ENCODE measurements around the gene AQP7. TPM values are rescaled to one million over a fixed set of nuclear protein-coding genes. Genes with fewer than 3 reads are reported as not detected.

The AQP7 gene
- total RNA-seq, 1 experiment from 2014 or later, result 2.2 TPM

DNA sequence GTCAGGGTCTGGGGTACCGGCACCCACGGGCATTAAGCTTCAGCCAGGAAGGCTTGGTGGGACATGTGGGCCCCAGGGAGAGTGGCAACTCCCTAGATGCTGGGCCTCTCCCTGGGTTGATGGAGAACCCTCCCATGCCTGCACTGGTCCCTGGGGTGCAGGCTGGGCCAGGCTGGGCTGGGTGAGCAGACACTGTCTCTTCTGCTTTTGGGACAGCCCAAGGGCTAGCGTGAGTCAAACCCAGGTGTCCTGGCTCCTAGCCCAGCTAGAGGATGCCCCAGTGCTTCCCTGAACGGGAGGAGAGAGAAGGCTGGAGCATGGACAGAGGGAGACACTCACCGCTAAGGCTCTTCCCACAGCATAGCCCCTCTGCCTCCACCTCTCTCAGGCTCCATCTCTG, 5.7 kb upstream of the AQP7 start:
- BruUV-seq (replicated peaks), result no TSS peak
- POLR2A ChIA-PET, result no interaction called here
- intact Hi-C loops (cut with micrococcal nuclease; ENCODE audit: unreplicated experiment), result no loop called here
- Histone ChIP-seq H3K36me3 (ENCODE audit: control insufficient read depth, insufficient read depth, low read length) (no peaks in the 10 kb centered on the region), H3K4me1 (0 out of 2 replicates have a peak, but pooled peaks cover 3% of the 10 kb centered on the region), H3K27me3 (replicated peaks; ENCODE audit: control insufficient read depth, insufficient read depth, low read length) (no peaks in the 10 kb centered on the region), H3K9me3 (no peaks in the 10 kb centered on the region), H3K4me3 (ENCODE audit: low read depth, low read length) (no peak overlapping the region)
- CTCF ChIA-PET, result interaction anchor here (1.1 kb wide), 1 partner anchor 59 kb away, joined by 3 read pairs; no protein-coding TSS in a partner anchor
- Mint-ChIP-seq H3K36me3 (ENCODE audit: insufficient read depth, unreplicated experiment) (no peaks in the 10 kb centered on the region), H3K9me3 (ENCODE audit: unreplicated experiment) (no peaks in the 10 kb centered on the region), H3K27me3 (ENCODE audit: insufficient read depth, unreplicated experiment) (no peaks in the 10 kb centered on the region), H3K4me3 (ENCODE audit: unreplicated experiment) (no peak overlapping the region), H3K4me1 (ENCODE audit: low read depth, unreplicated experiment) (peaks cover 11% of the 10 kb centered on the region), H3K27ac (ENCODE audit: unreplicated experiment) (no peak overlapping the region)
- DNase-seq, result no peak
- no peak for TF ChIP-seq CTCF (IDR thresholded peaks at IDR 0.05; ENCODE audit: insufficient read depth in 1 of 2, low read depth in 1 of 2, low read length in 1 of 2, severe bottlenecking in 1 of 2, unreplicated experiment in 1 of 2)

GRCh38 chr9:33407061-33407460, 4.7 kb upstream of the AQP7 start:
- no peak for TF ChIP-seq CTCF (IDR thresholded peaks at IDR 0.05; ENCODE audit: insufficient read depth in 1 of 2, low read depth in 1 of 2, low read length in 1 of 2, severe bottlenecking in 1 of 2, unreplicated experiment in 1 of 2)
- H3K4me1 Mint-ChIP-seq (ENCODE audit: low read depth, unreplicated experiment), result peaks cover 11% of the 10 kb centered on the region
- ChIA-PET POLR2A (no interaction called here), CTCF (interaction anchor here (0.5 to 1.1 kb wide), 2 partner anchors 60 to 67 kb away, joined by 3 to 5 read pairs; partner anchors contain the start of gene NOL6)
- Histone ChIP-seq H3K4me1 (0 out of 2 replicates have a peak, but pooled peaks cover 3% of the 10 kb centered on the region), H3K27me3 (replicated peaks; ENCODE audit: control insufficient read depth, insufficient read depth, low read length) (no peaks in the 10 kb centered on the region), H3K36me3 (ENCODE audit: control insufficient read depth, insufficient read depth, low read length) (no peaks in the 10 kb centered on the region), H3K9me3 (no peaks in the 10 kb centered on the region), H3K4me3 (ENCODE audit: low read depth, low read length) (no peak overlapping the region)
- H3K9me3 Mint-ChIP-seq (ENCODE audit: unreplicated experiment), result no peaks in the 10 kb centered on the region
- no TSS peak for BruUV-seq (replicated peaks)
- no peaks in the 10 kb centered on the region for H3K27me3 Mint-ChIP-seq (ENCODE audit: insufficient read depth, unreplicated experiment)
- no peak for DNase-seq
- no peaks in the 10 kb centered on the region for H3K36me3 Mint-ChIP-seq (ENCODE audit: insufficient read depth, unreplicated experiment)
- H3K4me3 Mint-ChIP-seq (ENCODE audit: unreplicated experiment), result no peak overlapping the region
- intact Hi-C loops (cut with micrococcal nuclease; ENCODE audit: unreplicated experiment), result no loop called here
- no peak overlapping the region for H3K27ac Mint-ChIP-seq (ENCODE audit: unreplicated experiment)

GRCh38 chr9:33404788-33405362, 2.5 kb upstream of the AQP7 start:
- DNase-seq, result no peak
- Mint-ChIP-seq H3K4me3 (ENCODE audit: unreplicated experiment) (no peak overlapping the region), H3K27ac (ENCODE audit: unreplicated experiment) (no peak overlapping the region), H3K9me3 (ENCODE audit: unreplicated experiment) (no peaks in the 10 kb centered on the region), H3K27me3 (ENCODE audit: insufficient read depth, unreplicated experiment) (no peaks in the 10 kb centered on the region), H3K4me1 (ENCODE audit: low read depth, unreplicated experiment) (peaks cover 11% of the 10 kb centered on the region), H3K36me3 (ENCODE audit: insufficient read depth, unreplicated experiment) (no peaks in the 10 kb centered on the region)
- CTCF ChIA-PET, result interaction anchor here (0.6 to 3.7 kb wide), 10 partner anchors 9 to 219 kb away, joined by 3 to 56 read pairs (median 10); partner anchors contain the start of gene AQP3
- POLR2A ChIA-PET, result interaction anchor here (0.6 to 1.3 kb wide), 2 partner anchors 10 to 42 kb away, joined by 3 to 4 read pairs; partner anchors contain the start of gene AQP3
- H3K36me3 ChIP-seq (ENCODE audit: control insufficient read depth, insufficient read depth, low read length), result no peaks in the 10 kb centered on the region
- intact Hi-C loops (cut with micrococcal nuclease; ENCODE audit: unreplicated experiment), result loop anchor here (5.0 kb wide), 3 partner anchors 112 to 317 kb away; no protein-coding TSS in a partner anchor
- peak in 1 of 2 experiments; percentile 16 for TF ChIP-seq CTCF (IDR thresholded peaks at IDR 0.05; ENCODE audit: insufficient read depth in 1 of 2, low read depth in 1 of 2, low read length in 1 of 2, severe bottlenecking in 1 of 2, unreplicated experiment in 1 of 2)
- BruUV-seq (replicated peaks), result no TSS peak
- H3K9me3 ChIP-seq, result no peaks in the 10 kb centered on the region
- H3K4me3 ChIP-seq (ENCODE audit: low read depth, low read length), result no peak overlapping the region
- H3K27me3 ChIP-seq (replicated peaks; ENCODE audit: control insufficient read depth, insufficient read depth, low read length), result no peaks in the 10 kb centered on the region
- H3K4me1 ChIP-seq, result 0 out of 2 replicates have a peak, but pooled peaks cover 3% of the 10 kb centered on the region
